Urinary bladder (tissue), 4 donors: ENCODE measurements around the gene POLDIP3. TPM values are rescaled to one million over a fixed set of nuclear protein-coding genes. Genes with fewer than 3 reads are reported as not detected.

Experiments used
- DNase-seq: peaks from one replicate; pipeline ENCODE4 v3.0.0-alpha.2; 2015; ENCODE audit errors: extremely low spot score
- H3K27ac ChIP-seq: one replicate; pipeline ENCODE4 v1.5.1; 2013; ENCODE audit warnings: low read depth, mild to moderate bottlenecking, moderate library complexity
- H3K36me3 ChIP-seq: one replicate; pipeline ENCODE4 v1.6.1; 2013; ENCODE audit warnings: mild to moderate bottlenecking, moderate library complexity; ENCODE audit not compliant: insufficient read depth
- H3K4me1 ChIP-seq: one replicate; pipeline ENCODE4 v1.6.1; 2013; ENCODE audit warnings: mild to moderate bottlenecking, moderate library complexity; ENCODE audit not compliant: insufficient read depth
- H3K4me3 ChIP-seq: one replicate; pipeline ENCODE4 v1.5.1; 2013; ENCODE audit warnings: low read depth, low read length
- WGBS: extraction: QIAGEN DNeasy Blood & Tissue Kit; methylation state at CpG from one replicate; pipeline ENCODE4 v1.1.7; 2013; 5-methylcytosine and 5-hydroxymethylcytosine counted together
- polyA plus RNA-seq: library from polyadenylated mRNA; stranded (reverse); fragments of 200-250 nt; gene quantifications from one replicate; pipeline ENCODE4 v1.2.3, GENCODE V29; 2013
- total RNA-seq: library from RNA; depleted of rRNA; stranded (reverse); fragments of >200 nt; gene quantifications from one replicate; pipeline ENCODE4 v1.2.3, GENCODE V29; 2014
- donor health status: healthy with polysubstance abuse.
- donor health status: healthy.

Gene POLDIP3
- total RNA-seq (19.9 TPM), polyA plus RNA-seq (54.9 TPM)

GRCh38 chr22:42614312-42615091 lies at the start of gene POLDIP3:
POLDIP3 (minus strand) TSS chr22:42614883; CDS start chr22:42614857, 26 bp downstream.
- Histone ChIP-seq H3K27ac (peak within 1 kb of the TSS; percentile 99), H3K4me1 (peaks cover 2% of the 10 kb centered on the region), H3K36me3 (no peaks in the 10 kb centered on the region), H3K4me3 (peak within 1 kb of the TSS; percentile 76)
- under 1% methylated on average over 85 of the region's 85 CpGs for WGBS
- DNase-seq, result peak; percentile 97

GRCh38 chr22:42661985-42662831 lies 47.5 kb upstream of the POLDIP3 start:
- Histone ChIP-seq H3K27ac (peak overlapping the region; percentile 53), H3K4me1 (no peaks in the 10 kb centered on the region), H3K4me3 (peak overlapping the region; percentile 30), H3K36me3 (no peaks in the 10 kb centered on the region)
- 4% methylated on average over 67 of the region's 68 CpGs for WGBS
- DNase-seq, result no peak

DNA sequence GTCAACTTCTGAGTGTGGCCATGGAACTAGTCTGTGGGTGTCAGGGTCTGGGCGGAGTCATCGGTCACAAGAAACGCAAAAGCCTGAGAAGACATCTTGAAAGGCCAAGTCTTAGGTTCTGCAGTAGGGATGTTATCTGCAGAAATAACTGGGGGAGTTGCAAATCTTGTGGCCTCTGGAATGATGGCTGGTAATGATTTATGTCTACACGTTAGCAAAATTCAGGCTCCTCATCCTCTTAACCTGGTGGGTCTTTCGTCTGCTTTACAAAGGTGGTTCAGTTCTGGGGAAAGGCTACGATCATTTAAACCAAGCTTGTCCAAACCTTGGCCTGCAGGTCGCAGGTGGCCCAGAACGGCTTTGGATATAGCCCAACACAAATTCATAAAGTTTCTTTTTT lies 41.9 kb upstream of the POLDIP3 start:
- 94% methylated on average over 8 of the region's 8 CpGs for WGBS

DNA sequence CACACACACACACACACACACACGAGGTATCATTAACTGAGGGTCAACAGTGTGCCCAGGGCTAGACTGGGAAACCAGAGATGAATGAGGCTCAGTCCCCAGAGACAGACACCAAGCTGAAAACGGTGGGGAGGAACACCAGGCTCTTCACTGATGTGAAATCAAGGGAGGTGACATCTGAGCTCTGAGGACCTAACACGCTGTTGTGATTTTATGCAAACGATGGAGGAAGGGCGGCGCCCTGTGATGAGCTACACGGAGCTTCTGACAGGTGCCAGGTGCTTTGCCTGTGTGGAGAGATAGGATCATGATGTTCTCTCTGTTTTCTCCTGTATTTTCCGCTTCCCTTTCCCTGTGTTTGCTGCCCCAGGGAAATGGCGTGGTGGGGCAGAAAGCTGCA lies 41.0 kb upstream of the POLDIP3 start:
- 74% methylated on average over 9 of the region's 9 CpGs for WGBS
- Histone ChIP-seq H3K36me3 (no peaks in the 10 kb centered on the region), H3K4me3 (no peak overlapping the region), H3K4me1 (no peaks in the 10 kb centered on the region), H3K27ac (no peak overlapping the region)
- DNase-seq, result no peak

More for the DNA sequence above, 41.9 kb upstream of the POLDIP3 start:
- H3K36me3 ChIP-seq, result no peaks in the 10 kb centered on the region
- DNase-seq, result no peak
- H3K4me3 ChIP-seq, result no peak overlapping the region
- H3K27ac ChIP-seq, result no peak overlapping the region
- H3K4me1 ChIP-seq, result no peaks in the 10 kb centered on the region

- WGBS, result 75% methylated on average over 7 of the region's 7 CpGs
- Histone ChIP-seq H3K4me1 (no peaks in the 10 kb centered on the region), H3K27ac (peak overlapping the region; percentile 77), H3K4me3 (no peak overlapping the region), H3K36me3 (no peaks in the 10 kb centered on the region)
- DNase-seq, result no peak
These were observed 39.9 kb upstream of the POLDIP3 start for GRCh38 chr22:42654436-42655073.

GRCh38 chr22:42653999-42654398 lies 39.3 kb upstream of the POLDIP3 start:
- no peak for DNase-seq
- Histone ChIP-seq H3K36me3 (no peaks in the 10 kb centered on the region), H3K27ac (no peak overlapping the region), H3K4me1 (no peaks in the 10 kb centered on the region), H3K4me3 (no peak overlapping the region)
- 76% methylated on average over 4 of the region's 4 CpGs for WGBS

- Histone ChIP-seq H3K27ac (no peak overlapping the region), H3K36me3 (no peaks in the 10 kb centered on the region), H3K4me3 (no peak overlapping the region), H3K4me1 (no peaks in the 10 kb centered on the region)
- whole genome bisulfite sequencing, result 76% methylated on average over 7 of the region's 7 CpGs
- no peak for DNase-seq
These were observed 36.5 kb upstream of the POLDIP3 start for GRCh38 chr22:42651134-42651533.

DNA sequence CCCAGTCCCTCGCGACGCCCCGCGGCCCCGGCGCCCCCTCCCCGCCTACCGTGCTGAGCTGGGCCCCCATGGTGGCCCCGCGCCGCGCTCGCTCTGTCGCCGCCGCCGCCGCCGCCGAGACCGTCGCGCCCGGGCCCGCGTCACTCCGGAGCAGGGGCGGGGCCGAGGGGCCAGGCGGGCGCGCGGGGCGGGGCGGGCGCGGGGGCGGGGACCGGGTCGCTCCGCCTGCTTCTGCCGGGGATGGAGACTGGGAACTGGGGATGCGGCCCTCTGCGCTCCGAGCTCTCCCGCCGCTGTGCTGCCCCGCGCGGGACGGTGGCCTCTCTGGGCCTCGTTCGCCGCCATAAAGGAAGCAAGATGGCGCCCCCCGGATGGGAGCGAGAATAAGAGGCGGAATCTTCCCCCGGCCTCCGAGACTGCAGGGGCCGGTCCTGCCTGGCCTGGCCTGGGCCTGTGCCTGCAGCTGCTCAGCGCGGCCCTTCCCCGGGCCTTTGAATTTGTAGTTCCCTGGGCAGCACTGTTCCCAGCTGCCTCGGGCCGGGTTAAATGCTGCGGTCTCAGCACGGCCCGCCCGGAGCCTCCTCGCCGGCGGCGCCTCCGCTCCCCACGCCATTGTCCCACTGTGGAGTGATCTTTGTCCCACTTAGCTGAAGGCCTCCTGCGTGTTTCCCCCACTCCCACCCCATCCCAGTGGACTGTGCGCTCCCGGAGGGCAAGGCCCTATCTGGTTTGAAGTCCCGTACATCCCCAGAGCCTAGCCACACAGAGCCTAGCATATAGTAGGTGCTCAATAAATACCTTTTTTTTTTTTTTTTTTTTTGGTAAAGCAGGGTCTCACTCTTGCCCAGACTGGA lies 34.8 kb upstream of the POLDIP3 start, which contains the start of gene CYB5R3:
Gene CYB5R3, minus strand, starts transcription at position 147 of the 854 bp plus-strand sequence. Its CDS starts 77 bp downstream, at position 70.
- Histone ChIP-seq H3K4me1 (no peaks in the 10 kb centered on the region), H3K27ac (peak within 1 kb of the TSS; percentile 96), H3K4me3 (peak within 1 kb of the TSS; percentile 92), H3K36me3 (no peaks in the 10 kb centered on the region)
- 11% methylated on average over 78 of the region's 81 CpGs for WGBS
- DNase-seq, result no peak

DNA sequence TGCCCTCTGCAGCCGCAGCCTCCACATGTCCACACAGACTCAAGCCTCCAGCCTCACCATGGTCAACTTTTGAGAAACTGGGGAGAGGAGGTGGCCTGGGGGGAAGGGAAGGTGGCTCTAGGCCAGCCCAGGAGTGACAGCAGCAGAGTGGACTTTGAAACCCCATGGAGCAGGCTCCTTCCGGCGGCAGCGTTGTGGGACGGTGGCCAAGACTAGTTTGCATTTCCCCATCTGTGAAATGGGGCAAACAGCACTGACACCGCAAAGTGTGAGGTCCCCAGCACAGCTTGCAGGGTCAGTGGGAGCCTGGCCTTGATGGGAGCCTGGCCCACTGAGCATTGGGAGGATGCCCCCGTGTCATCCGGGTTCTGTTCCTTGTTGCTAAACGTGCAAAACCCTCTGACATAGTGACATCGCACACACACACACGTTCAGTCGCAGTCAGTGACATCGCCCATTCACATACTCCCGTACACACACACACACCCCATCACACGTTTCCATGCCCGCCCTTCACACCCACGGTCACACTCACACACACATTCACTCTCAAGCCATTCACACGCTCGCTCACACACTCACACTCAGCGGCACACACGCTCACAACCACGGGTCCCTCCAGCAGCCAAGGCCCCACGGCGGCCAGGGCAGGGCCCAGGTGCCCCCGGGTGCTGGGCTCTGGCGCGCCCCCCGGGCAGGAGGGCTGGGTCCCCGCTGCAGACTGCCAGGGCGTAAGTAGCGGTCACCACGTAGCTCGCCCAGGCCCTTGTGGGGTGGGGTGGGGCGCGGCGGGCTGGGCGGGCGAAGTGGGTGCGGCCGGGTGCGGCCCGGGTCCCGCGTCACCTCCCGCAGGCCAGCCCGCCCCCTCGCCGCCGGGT lies 33.9 kb upstream of the POLDIP3 start:
- Histone ChIP-seq H3K27ac (peak overlapping the region; percentile 96), H3K4me1 (no peaks in the 10 kb centered on the region), H3K4me3 (peak overlapping the region; percentile 92), H3K36me3 (no peaks in the 10 kb centered on the region)
- no peak for DNase-seq
- WGBS, result 2% methylated on average over 49 of the region's 49 CpGs

DNA sequence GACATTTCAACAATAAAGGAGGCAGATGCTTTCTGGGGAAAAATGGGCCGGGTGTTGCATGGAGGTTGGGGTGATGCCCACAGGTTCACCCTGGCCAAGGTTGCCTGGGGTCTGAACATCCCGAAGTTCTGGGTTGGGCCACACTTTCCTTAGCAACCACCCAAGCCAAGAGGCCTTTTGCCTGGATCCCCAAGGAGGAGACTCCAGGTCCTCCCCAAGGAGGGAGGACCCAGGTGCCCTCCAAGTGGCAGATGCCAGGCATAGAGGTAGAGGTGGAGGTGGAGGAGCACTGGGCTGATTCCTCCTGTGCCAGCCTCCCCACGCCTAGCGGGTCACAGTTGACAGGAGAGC lies 33.3 kb upstream of the POLDIP3 start:
- WGBS, result 69% methylated on average over 4 of the region's 4 CpGs
- no peak for DNase-seq
- Histone ChIP-seq H3K4me3 (peak overlapping the region; percentile 92), H3K4me1 (peaks cover 2% of the 10 kb centered on the region), H3K27ac (peak overlapping the region; percentile 96), H3K36me3 (no peaks in the 10 kb centered on the region)

- Histone ChIP-seq H3K4me1 (peaks cover 2% of the 10 kb centered on the region), H3K36me3 (no peaks in the 10 kb centered on the region), H3K27ac (peak overlapping the region; percentile 54), H3K4me3 (no peak overlapping the region)
- DNase-seq, result no peak
- 33% methylated on average over 16 of the region's 16 CpGs for WGBS
These were observed 32.2 kb upstream of the POLDIP3 start for GRCh38 chr22:42646569-42647525.
